Left ventricle myocardium inferior (tissue), 1 donor: ENCODE results near the gene ABHD13. TPM values are rescaled to one million over a fixed set of nuclear protein-coding genes. Genes with fewer than 3 reads are reported as not detected.

Source experiments
- DNase-seq: peaks from one replicate; pipeline ENCODE4 v3.0.0-alpha.2; 2020
- H3K27ac ChIP-seq: fragments of 200-600 bp; replicated peaks from 2 replicates; pipeline ENCODE4 v1.8.0; 2021
- H3K27me3 ChIP-seq: fragments of 200-600 bp; 2 replicates; pipeline ENCODE4 v1.8.0; 2021; ENCODE audit warnings: low read depth
- H3K36me3 ChIP-seq: fragments of 200-600 bp; 2 replicates; pipeline ENCODE4 v1.8.0; 2021
- H3K4me1 ChIP-seq: fragments of 200-600 bp; 2 replicates; pipeline ENCODE4 v1.8.0; 2021
- H3K4me3 ChIP-seq: fragments of 200-600 bp; 2 replicates; pipeline ENCODE4 v1.8.0; 2021; ENCODE audit warnings: mild to moderate bottlenecking, moderate library complexity
- H3K9me3 ChIP-seq: fragments of 200-600 bp; replicated peaks from 2 replicates; pipeline ENCODE4 v1.8.0; 2021
- CTCF ChIP-seq: fragments of 200-600 bp; IDR thresholded peaks from 2 replicates; pipeline ENCODE4 v1.8.0; 2021; ENCODE audit warnings: antibody characterized with exemption, mild to moderate bottlenecking, borderline replicate concordance
- intact Hi-C: fragments of 100-400 bp; cut with micrococcal nuclease; formaldehyde crosslinking; loops from one replicate; pipeline ENCODE4 v1.11.0; 2022
- total RNA-seq: library from RNA; stranded (reverse); fragmentation: NEBNext Ultra II Directional; extraction: Animal tissue kit (Norgen Biotek cat#: 25700); gene quantifications from one replicate; pipeline ENCODE4 v1.2.1, GENCODE V29; 2021
- donor health status: DM: no; HTN: yes; CAD: no; lungs with severe emphysema.

Gene ABHD13
- total RNA-seq, 1 donor from 2014 or later: 5.1 TPM

GRCh38 chr13:108223687-108224503, 5.7 kb downstream of the ABHD13 start:
- no peak for TF ChIP-seq CTCF
- Histone ChIP-seq H3K27ac (peak overlapping the region; percentile 32), H3K4me1 (peaks cover 99% of the 10 kb centered on the region)

DNA sequence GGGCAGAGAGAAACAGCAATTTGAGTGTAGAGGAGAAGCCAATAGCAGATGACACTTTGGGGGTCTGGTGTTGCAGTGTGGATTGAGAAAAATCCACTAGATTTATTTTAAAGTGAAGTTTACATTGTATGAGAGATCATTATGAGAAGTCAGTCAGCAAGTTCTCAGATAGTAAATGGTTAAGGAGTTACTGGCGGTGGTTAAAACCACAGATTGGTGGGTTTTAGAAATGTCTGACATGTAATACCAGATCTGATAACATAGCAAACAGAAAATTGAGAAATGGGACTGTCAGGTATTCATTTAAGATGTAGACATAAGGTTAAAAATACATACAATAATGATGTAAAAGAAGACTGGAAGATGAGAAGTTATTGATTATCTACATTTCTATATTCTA, 7.2 kb downstream of the ABHD13 start:
- intact Hi-C loops: no loop called here
- no peak for TF ChIP-seq CTCF
- H3K36me3 ChIP-seq: peaks cover 8% of the 10 kb centered on the region
- no peaks in the 10 kb centered on the region for H3K9me3 ChIP-seq
- H3K27ac ChIP-seq: no peak overlapping the region
- H3K4me1 ChIP-seq: peaks cover 83% of the 10 kb centered on the region
- DNase-seq: no peak
- no peak overlapping the region for H3K4me3 ChIP-seq
- H3K27me3 ChIP-seq: no peaks in the 10 kb centered on the region

More at GRCh38 chr13:108223687-108224503, 5.7 kb downstream of the ABHD13 start:
- DNase-seq: no peak
- H3K4me3 ChIP-seq: no peak overlapping the region
- no peaks in the 10 kb centered on the region for H3K9me3 ChIP-seq
- intact Hi-C loops: no loop called here
- no peaks in the 10 kb centered on the region for H3K27me3 ChIP-seq
- H3K36me3 ChIP-seq: no peaks in the 10 kb centered on the region

DNA sequence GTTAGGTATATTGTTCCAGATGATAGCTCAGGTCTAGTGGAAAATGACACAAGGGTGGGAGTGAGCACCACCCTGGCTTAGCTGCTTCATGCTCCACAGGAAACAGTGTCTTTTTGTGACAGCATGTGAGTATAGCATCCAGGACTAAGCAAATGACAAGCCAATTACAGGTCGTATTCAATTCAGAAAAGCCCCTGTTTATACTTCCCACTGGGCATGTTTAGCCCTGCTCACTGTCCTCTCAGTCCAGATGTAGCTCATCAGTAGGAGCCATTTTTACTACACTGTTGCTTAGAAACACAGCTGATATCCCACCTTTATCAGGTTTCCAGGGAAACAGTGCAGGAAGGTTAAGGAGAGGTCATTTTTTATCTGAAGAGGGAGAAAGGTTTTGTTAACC, 8.0 kb downstream of the ABHD13 start:
- DNase-seq: no peak
- Histone ChIP-seq H3K36me3 (peaks cover 9% of the 10 kb centered on the region), H3K27me3 (no peaks in the 10 kb centered on the region), H3K9me3 (no peaks in the 10 kb centered on the region), H3K27ac (no peak overlapping the region), H3K4me3 (no peak overlapping the region), H3K4me1 (peaks cover 76% of the 10 kb centered on the region)
- TF ChIP-seq CTCF: no peak
- intact Hi-C loops: no loop called here

DNA sequence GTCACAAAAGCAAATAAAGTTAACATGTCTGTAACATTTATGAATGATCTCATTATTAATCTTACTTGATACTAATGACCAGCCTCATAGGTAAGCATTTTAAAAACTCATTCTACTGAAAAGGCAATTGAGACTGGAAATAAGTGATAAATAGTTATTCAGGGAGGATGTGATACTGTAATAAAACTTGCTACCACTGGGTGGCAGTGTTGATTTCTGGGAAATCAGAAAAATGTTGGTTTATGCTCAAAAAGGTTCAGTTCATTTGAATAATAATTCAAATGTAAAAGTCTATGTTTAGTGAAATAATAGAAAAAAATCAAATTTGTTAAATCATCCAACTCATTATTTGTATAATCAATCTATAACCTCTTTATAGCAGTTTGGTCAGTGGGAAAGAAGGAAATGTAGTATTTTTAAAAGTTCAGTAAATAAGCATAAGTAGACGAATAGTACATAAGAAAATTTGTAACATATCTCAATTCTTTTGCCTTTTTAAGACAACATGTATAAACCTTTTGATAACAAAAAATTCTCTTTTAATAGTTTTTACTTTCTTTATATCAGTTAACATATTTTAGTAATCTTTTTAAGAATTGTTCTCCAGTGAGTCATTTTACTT, 9.6 kb downstream of the ABHD13 start:
- TF ChIP-seq CTCF: peak; percentile 87
- Histone ChIP-seq H3K27me3 (no peaks in the 10 kb centered on the region), H3K4me3 (no peak overlapping the region), H3K9me3 (no peaks in the 10 kb centered on the region), H3K27ac (no peak overlapping the region), H3K36me3 (peaks cover 9% of the 10 kb centered on the region), H3K4me1 (peaks cover 61% of the 10 kb centered on the region)
- intact Hi-C loops: no loop called here
- no peak for DNase-seq

DNA sequence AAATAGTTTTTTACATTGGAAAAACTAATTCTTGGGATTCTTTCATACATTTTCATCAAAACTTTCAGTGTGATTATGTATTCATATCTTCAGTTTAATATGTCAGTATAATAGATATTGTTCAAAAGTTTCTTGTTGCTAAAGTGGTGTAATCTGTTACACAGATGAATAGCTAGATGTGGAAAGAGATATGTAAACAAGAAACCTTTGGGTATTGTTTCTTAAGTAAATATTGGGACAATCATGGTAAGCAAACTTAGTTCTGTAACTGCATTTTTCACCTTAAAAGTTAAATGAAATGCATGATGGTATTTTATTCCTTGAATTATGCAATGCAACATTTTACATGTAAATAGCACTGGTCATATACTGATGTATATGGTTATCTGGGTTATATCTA, 12.2 kb downstream of the ABHD13 start:
- intact Hi-C loops: no loop called here

More for the DNA sequence above, 12.2 kb downstream of the ABHD13 start:
- no peak overlapping the region for H3K4me3 ChIP-seq
- no peaks in the 10 kb centered on the region for H3K27me3 ChIP-seq
- peaks cover 35% of the 10 kb centered on the region for H3K4me1 ChIP-seq
- no peak overlapping the region for H3K27ac ChIP-seq
- peaks cover 9% of the 10 kb centered on the region for H3K36me3 ChIP-seq
- no peak for TF ChIP-seq CTCF
- H3K9me3 ChIP-seq: no peaks in the 10 kb centered on the region
- no peak for DNase-seq
